Fibroblast of lung (primary cell): Measurements from ENCODE around the gene UMAD1.

Experiments used
- CTCF ChIP-seq, 2 donors: IDR thresholded peaks in 1 of 2; conservative IDR thresholded peaks in 1 of 2; 1 replicate in 1 of 2; 2 replicates in 1 of 2; pipeline ENCODE4 v1.5.1; 2011 to 2012; ENCODE audit warnings: low read length in 2 of 2, control low read depth in 1 of 2, inconsistent platforms in 1 of 2, low read depth in 1 of 2, mild to moderate bottlenecking in 1 of 2
- EZH2 ChIP-seq: IDR thresholded peaks from 2 replicates; pipeline ENCODE4 v1.5.1; 2012; ENCODE audit warnings: low read length, control low read depth, mild to moderate bottlenecking; ENCODE audit errors: missing control alignments

- no peak for TF ChIP-seq CTCF (conservative IDR thresholded peaks at IDR 0.05 in 1 of 2, IDR thresholded peaks at IDR 0.05 in 1 of 2; ENCODE audit: low read depth in 1 of 2, low read length in 2 of 2)
- no peak for TF ChIP-seq EZH2
Observed at GRCh38 chr7:7699380-7699779, 58.8 kb downstream of the UMAD1 start.
